Measurements from ENCODE around the gene VWA2. TPM values are rescaled to one million over a fixed set of nuclear protein-coding genes. Genes with fewer than 3 reads are reported as not detected.

The VWA2 gene
- polyA plus RNA-seq, 1 of the 3 experiments (the other 2 are of a cell fraction) = not detected

GRCh38 chr10:114221235-114221634, 17.8 kb upstream of the VWA2 start:
- Histone ChIP-seq H3K4me1 (ENCODE audit: control insufficient read depth in 1 of 2, insufficient read depth in 2 of 2, low read depth in 1 of 2, low read length in 1 of 2) (no peaks in the 10 kb centered on the region), H3F3A (replicated peaks; ENCODE audit: insufficient read depth) (no peaks in the 10 kb centered on the region), H3K9me3 (no peaks in the 10 kb centered on the region), H3K27me3 (ENCODE audit: insufficient read depth) (peaks cover 6% of the 10 kb centered on the region; the same call in 1 of the 2 replicates), H3K9ac (no peak overlapping the region), H3K36me3 (replicated peaks in 1 of 2; ENCODE audit: control insufficient read depth in 1 of 2, insufficient read depth in 2 of 2, low read length in 1 of 2) (no peaks in the 10 kb centered on the region), H3K9me2 (no peaks in the 10 kb centered on the region), H4K20me1 (ENCODE audit: insufficient read depth) (no peaks in the 10 kb centered on the region), H3K4me2 (no peak overlapping the region), H3K79me2 (ENCODE audit: insufficient read depth) (no peaks in the 10 kb centered on the region), H2AFZ (ENCODE audit: low read depth) (no peak overlapping the region), H3K4me3 (ENCODE audit: low read depth in 2 of 2, low read length in 1 of 2) (no peak overlapping the region), H3K27ac (ENCODE audit: low read depth in 2 of 2, low read length in 1 of 2) (no peak overlapping the region)
- TF ChIP-seq FOXJ3 (CRISPR knock-in tag; IDR thresholded peaks at IDR 0.05) (no peak), MEF2A (IDR thresholded peaks at IDR 0.05; ENCODE audit: borderline replicate concordance, low read depth) (no peak), PBX3 (IDR thresholded peaks at IDR 0.05) (no peak)
- ChIA-PET CTCF (interaction anchor here (1.8 kb wide), 1 partner anchor 22 kb away, joined by 4 read pairs; no protein-coding TSS in a partner anchor), POLR2A (no interaction called here)
- 41% methylated on average over 4 of the region's 4 CpGs for WGBS (ENCODE audit: low lambda C conversion rate)
- no peak for DNase-seq

- no peak for DNase-seq
- ChIA-PET CTCF (interaction anchor here (1.6 to 1.8 kb wide), 2 partner anchors 18 to 20 kb away, joined by 3 to 4 read pairs; no protein-coding TSS in a partner anchor), POLR2A (no interaction called here)
- Histone ChIP-seq H3F3A (replicated peaks; ENCODE audit: insufficient read depth) (no peaks in the 10 kb centered on the region), H3K9me3 (no peaks in the 10 kb centered on the region), H3K9me2 (no peaks in the 10 kb centered on the region), H4K20me1 (ENCODE audit: insufficient read depth) (no peaks in the 10 kb centered on the region), H3K27ac (ENCODE audit: low read depth in 2 of 2, low read length in 1 of 2) (no peak overlapping the region), H3K4me1 (ENCODE audit: control insufficient read depth in 1 of 2, insufficient read depth in 2 of 2, low read depth in 1 of 2, low read length in 1 of 2) (no peaks in the 10 kb centered on the region), H3K4me3 (ENCODE audit: low read depth in 2 of 2, low read length in 1 of 2) (no peak overlapping the region), H3K4me2 (no peak overlapping the region), H2AFZ (ENCODE audit: low read depth) (no peak overlapping the region), H3K9ac (no peak overlapping the region), H3K36me3 (replicated peaks in 1 of 2; ENCODE audit: control insufficient read depth in 1 of 2, insufficient read depth in 2 of 2, low read length in 1 of 2) (no peaks in the 10 kb centered on the region), H3K79me2 (ENCODE audit: insufficient read depth) (no peaks in the 10 kb centered on the region), H3K27me3 (ENCODE audit: insufficient read depth) (no peaks in the 10 kb centered on the region; the same call in 1 of the 2 replicates)
- 23% methylated on average over 3 of the region's 4 CpGs for WGBS (ENCODE audit: low lambda C conversion rate)
- TF ChIP-seq FOSL2 (IDR thresholded peaks at IDR 0.05; ENCODE audit: borderline replicate concordance, low read depth) (no peak), JUND (IDR thresholded peaks at IDR 0.05) (no peak), CTCF (IDR thresholded peaks at IDR 0.05) (no peak), USF2 (IDR thresholded peaks at IDR 0.05; ENCODE audit: borderline replicate concordance, low read depth, low read length) (no peak), PBX3 (IDR thresholded peaks at IDR 0.05) (no peak), SMC3 (IDR thresholded peaks at IDR 0.05; ENCODE audit: low read depth, low read length) (no peak)
These were observed 16.0 kb upstream of the VWA2 start for GRCh38 chr10:114223066-114223465.

Measured in SK-N-SH (cell line).